ENCODE data around the gene MARVELD3. TPM values are rescaled to one million over a fixed set of nuclear protein-coding genes. Genes with fewer than 3 reads are reported as not detected.
"Not testable (repeated sequence)": the region's sequence is repeated elsewhere in the genome, so short reads cannot be mapped to it uniquely, and the experiment has no call there.

MARVELD3 gene
- total and polyA plus RNA-seq, 9 donors, result 0.10 to 9.2 (median 0.68) TPM; not detected in 1

GRCh38 chr16:71585318-71585703 is 40.7 kb upstream of the MARVELD3 start:
- Histone ChIP-seq H3K4me3 (no peak overlapping the region), H3K36me3 (no peaks in the 10 kb centered on the region), H3K27me3 (no peaks in the 10 kb centered on the region), H3K9me3 (no peaks in the 10 kb centered on the region), H3K27ac (no peak overlapping the region), H3K4me1 (ENCODE audit: insufficient read depth) (no peaks in the 10 kb centered on the region)
- no peak for DNase-seq
- intact Hi-C loops (cut with DNase I), result no loop called here
- 48 to 54% (median 49%) methylated on average over 4 of the region's 4 CpGs for WGBS, 3 donors
- TF ChIP-seq POLR2A (IDR thresholded peaks at IDR 0.05), result no peak
- TF ChIP-seq CTCF (IDR thresholded peaks at IDR 0.05), result no peak
- no peak for TF ChIP-seq EP300 (IDR thresholded peaks at IDR 0.05)

- H3K36me3 ChIP-seq; intact Hi-C loops (cut with DNase I); DNase-seq; H3K4me1 ChIP-seq (ENCODE audit: insufficient read depth); H3K27ac ChIP-seq; H3K27me3 ChIP-seq; H3K9me3 ChIP-seq; H3K4me3 ChIP-seq: not testable (repeated sequence)
- WGBS, 3 donors, result 91 to 96% (median 94%) methylated on average over 25 to 30 of the region's 30 CpGs
These were observed 36.6 kb upstream of the MARVELD3 start for GRCh38 chr16:71589334-71589733.

- WGBS, 3 donors, result 94 to 100% methylated on average over 2 of the region's 2 CpGs; no CpG with 5 or more reads in 1 of the 3 donors
These were observed 35.9 kb upstream of the MARVELD3 start for GRCh38 chr16:71590071-71590470.

GRCh38 chr16:71590584-71590983 is 35.4 kb upstream of the MARVELD3 start:
- intact Hi-C loops (cut with DNase I), result no loop called here
- TF ChIP-seq POLR2A (IDR thresholded peaks at IDR 0.05) (no peak), EP300 (IDR thresholded peaks at IDR 0.05) (no peak), CTCF (IDR thresholded peaks at IDR 0.05) (no peak)
- Histone ChIP-seq H3K36me3 (no peaks in the 10 kb centered on the region), H3K9me3 (no peaks in the 10 kb centered on the region), H3K4me3 (no peak overlapping the region), H3K27ac (no peak overlapping the region), H3K4me1 (ENCODE audit: insufficient read depth) (no peaks in the 10 kb centered on the region), H3K27me3 (no peaks in the 10 kb centered on the region)
- 79 to 90% (median 87%) methylated on average over 4 of the region's 4 CpGs for WGBS, 3 donors
- DNase-seq, result no peak

More at GRCh38 chr16:71590071-71590470, 35.9 kb upstream of the MARVELD3 start:
- intact Hi-C loops (cut with DNase I); H3K27ac ChIP-seq; H3K4me1 ChIP-seq (ENCODE audit: insufficient read depth); DNase-seq; H3K4me3 ChIP-seq; H3K36me3 ChIP-seq; H3K27me3 ChIP-seq; H3K9me3 ChIP-seq: not testable (repeated sequence)

- H3K27ac ChIP-seq, result no peak overlapping the region
These were observed 34.1 kb upstream of the MARVELD3 start for GRCh38 chr16:71591917-71592316.

More at GRCh38 chr16:71591917-71592316, 34.1 kb upstream of the MARVELD3 start:
- Histone ChIP-seq H3K36me3 (no peaks in the 10 kb centered on the region), H3K4me3 (no peak overlapping the region), H3K9me3 (no peaks in the 10 kb centered on the region), H3K4me1 (ENCODE audit: insufficient read depth) (no peaks in the 10 kb centered on the region), H3K27me3 (no peaks in the 10 kb centered on the region)
- intact Hi-C loops (cut with DNase I), result no loop called here
- DNase-seq, result no peak
- no peak for TF ChIP-seq POLR2A (IDR thresholded peaks at IDR 0.05)
- TF ChIP-seq EP300 (IDR thresholded peaks at IDR 0.05), result no peak
- TF ChIP-seq CTCF (IDR thresholded peaks at IDR 0.05), result no peak
- 69 to 71% (median 70%) methylated on average over 2 to 3 of the region's 3 CpGs for WGBS, 3 donors

Measured in ovary (tissue), 9 donors.